H54 (cell line): Measurements from ENCODE around the gene POU6F2.

Experiments
- DNase-seq: peaks from one replicate; pipeline ENCODE4 v3.0.0; 2011; ENCODE audit warnings: low spot score, mixed read lengths; ENCODE audit not compliant: insufficient read length
- FAIRE-seq: peaks from 3 replicates; lab custom pipeline; 2011; peaks lifted over from hg19 to GRCh38; lab: Jason Lieb, UNC
- POLR2A ChIP-seq: IDR thresholded peaks from 2 replicates; pipeline ENCODE4 v1.6.1; 2011; ENCODE audit warnings: low read depth, mild to moderate bottlenecking, low read length

The POU6F2 gene

GRCh38 chr7:39095875-39096619 is 118.3 kb downstream of the POU6F2 start:
- peak; percentile 23 for FAIRE-seq
- TF ChIP-seq POLR2A = no peak
- DNase-seq = no peak

- no peak for TF ChIP-seq POLR2A
- no peak for FAIRE-seq
- DNase-seq = no peak
Measured at GRCh38 chr7:39098506-39098905, 120.8 kb downstream of the POU6F2 start.

GRCh38 chr7:39099146-39099545 is 121.4 kb downstream of the POU6F2 start:
- DNase-seq = no peak
- no peak for TF ChIP-seq POLR2A
- no peak for FAIRE-seq

GRCh38 chr7:39100270-39100669 is 122.6 kb downstream of the POU6F2 start:
- TF ChIP-seq POLR2A = no peak
- FAIRE-seq (no peak), DNase-seq (no peak)

GRCh38 chr7:39102234-39102633 is 124.5 kb downstream of the POU6F2 start:
- DNase-seq = no peak
- no peak for FAIRE-seq
- no peak for TF ChIP-seq POLR2A

- FAIRE-seq = no peak
- no peak for DNase-seq
- no peak for TF ChIP-seq POLR2A
Measured at GRCh38 chr7:39105720-39106119, 128.0 kb downstream of the POU6F2 start.

GRCh38 chr7:39125846-39126245 is 148.1 kb downstream of the POU6F2 start:
- FAIRE-seq = no peak
- no peak for DNase-seq
- TF ChIP-seq POLR2A = no peak

- FAIRE-seq (no peak), DNase-seq (no peak)
- TF ChIP-seq POLR2A = no peak
Measured at GRCh38 chr7:39127058-39127457, 149.3 kb downstream of the POU6F2 start.

- TF ChIP-seq POLR2A = no peak
- no peak for FAIRE-seq
- DNase-seq = no peak
Measured at GRCh38 chr7:39128287-39128843, 150.7 kb downstream of the POU6F2 start.

GRCh38 chr7:39130274-39130673 is 152.6 kb downstream of the POU6F2 start:
- no peak for TF ChIP-seq POLR2A
- no peak for DNase-seq
- FAIRE-seq = no peak

- TF ChIP-seq POLR2A = no peak
- no peak for FAIRE-seq
- no peak for DNase-seq
Measured at GRCh38 chr7:39130857-39131526, 153.3 kb downstream of the POU6F2 start.

GRCh38 chr7:39132306-39132705 is 154.6 kb downstream of the POU6F2 start:
- TF ChIP-seq POLR2A = no peak
- DNase-seq (no peak), FAIRE-seq (no peak)

GRCh38 chr7:39133088-39133487 is 155.4 kb downstream of the POU6F2 start:
- no peak for DNase-seq
- FAIRE-seq = no peak
- no peak for TF ChIP-seq POLR2A

- DNase-seq (no peak), FAIRE-seq (no peak)
- no peak for TF ChIP-seq POLR2A
Measured at GRCh38 chr7:39137480-39137879, 159.8 kb downstream of the POU6F2 start.
